ENCODE data around the gene IFNA2. TPM values are rescaled to one million over a fixed set of nuclear protein-coding genes. Genes with fewer than 3 reads are reported as not detected.
"Not testable (repeated sequence)": the region's sequence is repeated elsewhere in the genome, so short reads cannot be mapped to it uniquely, and the experiment has no call there.

The IFNA2 gene
- total RNA-seq (not detected), polyA plus RNA-seq (not detected)
- long read RNA-seq, donor 1: 0 reads
- long read RNA-seq, donor 2: 0 reads

DNA sequence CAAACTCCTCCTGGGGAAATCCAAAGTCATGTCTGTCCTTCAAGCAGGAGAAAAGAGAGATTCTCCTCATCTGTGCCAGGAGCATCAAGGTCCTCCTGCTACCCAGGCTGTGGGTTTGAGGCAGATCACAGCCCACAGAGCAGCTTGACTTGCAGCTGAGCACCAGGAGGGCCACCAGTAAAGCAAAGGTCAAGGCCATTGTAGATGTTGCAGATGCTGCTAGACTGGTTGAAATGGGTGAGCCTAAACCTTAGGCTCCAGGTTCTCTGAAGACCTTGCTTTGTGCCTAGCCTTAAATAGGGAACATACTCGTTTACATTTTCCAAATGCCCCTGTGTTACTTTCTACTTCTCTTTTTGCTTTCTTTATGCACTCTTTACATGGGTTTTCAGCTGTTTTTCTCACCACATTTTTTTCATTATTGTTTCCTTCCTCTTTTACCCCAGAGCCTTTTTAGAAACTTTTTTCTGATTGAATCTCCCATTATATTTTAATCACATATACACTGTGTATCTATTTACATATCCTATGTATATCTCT lies at the start of gene IFNA2:
Gene IFNA2, minus strand, starts transcription at position 268 of the 540 bp plus-strand sequence. Its CDS starts 69 bp downstream, at position 199.
- intact Hi-C loops (cut with DNase I): no loop called here
- H3K36me3 ChIP-seq (ENCODE audit: control insufficient read depth in 1 of 2, insufficient read depth in 2 of 2, low read length in 1 of 2): no peaks in the 10 kb centered on the region
- 65 to 74% methylated on average over 1 of the region's 1 CpG for WGBS, 2 donors
- ATAC-seq (ENCODE audit: low FRiP score): no peak
- no peak within 1 kb of the TSS for H3K4me3 ChIP-seq (ENCODE audit: low read length in 2 of 2)
- no peaks in the 10 kb centered on the region for H3K4me1 ChIP-seq (ENCODE audit: control insufficient read depth in 1 of 2, insufficient read depth in 2 of 2, low read length in 2 of 2)
- no peaks in the 10 kb centered on the region for H3K9me3 ChIP-seq (ENCODE audit: control insufficient read depth, low read length)
- H3K27ac ChIP-seq (ENCODE audit: low read depth in 1 of 2, low read length in 2 of 2): no peak within 1 kb of the TSS
- DNase-seq: no peak
- H3K27me3 ChIP-seq (ENCODE audit: control insufficient read depth in 1 of 2, insufficient read depth in 2 of 2, low read length in 1 of 2): no peaks in the 10 kb centered on the region

DNA sequence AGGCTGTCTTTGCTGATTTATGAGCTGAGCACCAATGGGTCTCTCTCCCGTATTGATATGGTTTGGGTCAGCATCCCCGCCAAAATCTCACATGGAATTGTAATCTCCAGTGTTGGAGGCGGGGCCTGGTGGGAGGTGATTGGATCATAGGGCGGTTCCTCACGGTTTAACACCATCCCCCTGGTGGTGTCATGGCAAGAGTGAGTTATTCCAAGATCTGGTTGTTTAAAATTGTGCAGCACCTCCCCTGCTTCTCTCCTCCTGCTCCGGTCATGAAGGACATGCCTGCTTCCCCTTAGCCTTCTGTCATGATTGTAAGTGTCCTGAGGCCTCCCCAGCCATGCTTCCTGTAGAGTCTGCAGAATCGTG lies 49.8 kb upstream of the IFNA2 start:
- 79 to 84% methylated on average over 7 of the region's 7 CpGs for WGBS, 2 donors

DNA sequence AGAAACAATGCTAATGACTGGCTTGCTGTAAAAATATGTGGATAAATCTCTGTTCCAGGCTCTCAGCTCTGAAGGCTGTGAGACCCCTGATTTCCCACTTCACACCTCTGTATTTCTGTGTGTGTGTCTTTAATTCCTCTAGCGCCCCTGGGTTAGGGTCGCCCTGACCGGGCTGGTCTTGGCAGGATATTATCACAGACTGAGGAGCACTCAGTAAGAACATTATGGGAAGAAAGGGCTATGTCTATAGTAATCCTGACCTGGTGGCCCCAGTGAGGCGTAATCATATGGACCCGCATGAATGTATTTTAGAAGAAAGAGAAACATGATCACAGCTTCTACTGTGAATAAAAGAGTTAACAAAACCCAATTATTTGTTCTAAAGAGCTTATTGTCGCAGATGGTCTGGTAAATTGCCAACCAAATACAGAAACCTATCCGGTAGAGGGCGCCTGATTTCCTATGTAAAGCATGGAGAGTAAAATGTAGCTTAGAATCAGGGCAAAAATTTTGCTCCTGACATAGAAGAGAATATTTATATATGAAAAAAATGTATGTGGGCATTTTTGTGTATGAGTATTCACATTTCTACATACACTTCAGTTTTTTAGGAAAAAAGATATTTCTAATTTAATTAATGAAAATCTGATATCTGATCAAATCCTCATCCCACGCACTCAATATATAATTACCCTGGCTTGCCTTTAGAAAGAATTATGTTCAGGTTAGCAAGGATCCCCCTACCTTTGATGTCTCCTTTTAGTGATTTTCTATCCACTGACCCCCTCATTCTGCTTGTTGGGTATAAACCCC lies 49.2 kb upstream of the IFNA2 start:
- Histone ChIP-seq H3K9me3 (ENCODE audit: control insufficient read depth, low read length) (peaks cover 1% of the 10 kb centered on the region), H3K27me3 (ENCODE audit: control insufficient read depth in 1 of 2, insufficient read depth in 2 of 2, low read length in 1 of 2) (no peaks in the 10 kb centered on the region), H3K36me3 (ENCODE audit: control insufficient read depth in 1 of 2, insufficient read depth in 2 of 2, low read length in 1 of 2) (no peaks in the 10 kb centered on the region), H3K27ac (ENCODE audit: low read depth in 1 of 2, low read length in 2 of 2) (no peak overlapping the region), H3K4me1 (ENCODE audit: control insufficient read depth in 1 of 2, insufficient read depth in 2 of 2, low read length in 2 of 2) (no peaks in the 10 kb centered on the region), H3K4me3 (ENCODE audit: low read length in 2 of 2) (no peak overlapping the region)
- WGBS, 2 donors: 42 to 53% methylated on average over 9 of the region's 9 CpGs
- DNase-seq: no peak
- intact Hi-C loops (cut with DNase I): no loop called here
- ATAC-seq (ENCODE audit: low FRiP score): no peak

More for the DNA sequence above, 49.8 kb upstream of the IFNA2 start:
- ATAC-seq (ENCODE audit: low FRiP score); H3K27ac ChIP-seq (ENCODE audit: low read depth in 1 of 2, low read length in 2 of 2); H3K4me1 ChIP-seq (ENCODE audit: control insufficient read depth in 1 of 2, insufficient read depth in 2 of 2, low read length in 2 of 2); H3K9me3 ChIP-seq (ENCODE audit: control insufficient read depth, low read length); DNase-seq; H3K27me3 ChIP-seq (ENCODE audit: control insufficient read depth in 1 of 2, insufficient read depth in 2 of 2, low read length in 1 of 2); H3K36me3 ChIP-seq (ENCODE audit: control insufficient read depth in 1 of 2, insufficient read depth in 2 of 2, low read length in 1 of 2); H3K4me3 ChIP-seq (ENCODE audit: low read length in 2 of 2); intact Hi-C loops (cut with DNase I): not testable (repeated sequence)

DNA sequence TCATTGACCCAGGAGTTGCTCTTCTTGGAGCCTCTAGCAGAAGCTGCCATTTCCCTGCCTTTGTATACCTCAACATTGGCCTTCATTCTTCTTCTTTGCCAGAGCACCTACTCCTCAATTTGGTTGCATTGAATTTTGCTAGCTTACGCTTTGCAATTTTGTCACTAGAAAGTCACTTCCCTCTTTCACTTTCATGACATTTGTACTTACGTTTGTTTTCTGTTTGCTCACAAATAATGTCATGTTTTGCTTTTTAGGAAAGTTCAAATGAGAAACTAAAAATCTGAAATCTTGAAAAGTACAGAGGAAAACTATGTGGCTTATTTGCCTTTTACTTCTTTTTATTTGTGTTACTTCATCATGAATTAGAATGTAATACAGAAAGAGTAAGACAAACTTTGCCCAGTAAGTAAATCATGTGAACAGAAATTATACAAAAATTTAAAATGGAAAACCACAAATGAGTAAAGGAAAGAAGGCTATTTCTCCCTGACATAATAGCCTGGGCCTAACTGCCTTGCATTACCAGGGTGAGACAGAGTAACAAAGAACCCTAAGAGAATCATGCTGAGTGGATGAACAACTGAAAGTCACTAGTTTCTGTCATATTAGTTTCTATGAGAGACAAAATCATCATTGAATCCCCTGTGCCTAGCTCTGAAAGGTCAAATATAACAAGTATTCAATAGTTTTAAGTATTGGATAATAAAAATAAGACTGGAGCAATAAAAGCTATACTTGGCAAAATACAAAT lies 47.7 kb upstream of the IFNA2 start:
- WGBS, 2 donors: 87 to 91% methylated on average over 2 of the region's 2 CpGs
- no peaks in the 10 kb centered on the region for H3K4me1 ChIP-seq (ENCODE audit: control insufficient read depth in 1 of 2, insufficient read depth in 2 of 2, low read length in 2 of 2)
- no peaks in the 10 kb centered on the region for H3K27me3 ChIP-seq (ENCODE audit: control insufficient read depth in 1 of 2, insufficient read depth in 2 of 2, low read length in 1 of 2)
- DNase-seq: no peak
- ATAC-seq (ENCODE audit: low FRiP score): no peak
- intact Hi-C loops (cut with DNase I): no loop called here
- no peak overlapping the region for H3K4me3 ChIP-seq (ENCODE audit: low read length in 2 of 2)
- H3K9me3 ChIP-seq (ENCODE audit: control insufficient read depth, low read length): peaks cover 1% of the 10 kb centered on the region
- no peaks in the 10 kb centered on the region for H3K36me3 ChIP-seq (ENCODE audit: control insufficient read depth in 1 of 2, insufficient read depth in 2 of 2, low read length in 1 of 2)
- no peak overlapping the region for H3K27ac ChIP-seq (ENCODE audit: low read depth in 1 of 2, low read length in 2 of 2)

DNA sequence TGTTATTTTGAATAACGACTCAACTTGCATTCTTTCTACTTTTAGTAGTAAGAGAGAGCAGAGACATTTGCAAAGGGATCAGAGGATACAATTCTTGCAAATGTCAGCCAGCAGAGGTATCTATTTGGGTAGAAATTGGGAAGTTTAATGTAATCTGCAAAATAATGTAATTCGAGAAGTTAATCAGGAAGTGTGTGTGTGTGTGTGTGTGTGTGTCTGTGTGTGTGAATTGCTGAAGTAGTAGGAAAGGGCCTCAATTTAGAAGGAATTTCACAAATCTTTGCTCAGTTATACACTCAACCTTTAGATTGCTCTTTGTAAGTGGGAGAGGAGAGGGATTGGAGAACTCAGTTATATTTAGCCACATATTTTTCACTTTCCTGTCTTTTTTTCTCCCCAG lies 44.0 kb upstream of the IFNA2 start:
- H3K36me3 ChIP-seq (ENCODE audit: control insufficient read depth in 1 of 2, insufficient read depth in 2 of 2, low read length in 1 of 2): no peaks in the 10 kb centered on the region
- ATAC-seq (ENCODE audit: low FRiP score) (no peak), DNase-seq (no peak)
- H3K4me3 ChIP-seq (ENCODE audit: low read length in 2 of 2): no peak overlapping the region
- H3K9me3 ChIP-seq (ENCODE audit: control insufficient read depth, low read length): peaks cover 1% of the 10 kb centered on the region
- intact Hi-C loops (cut with DNase I): no loop called here
- H3K27ac ChIP-seq (ENCODE audit: low read depth in 1 of 2, low read length in 2 of 2): no peak overlapping the region
- WGBS, 2 donors: 62 to 66% methylated on average over 2 of the region's 2 CpGs
- H3K27me3 ChIP-seq (ENCODE audit: control insufficient read depth in 1 of 2, insufficient read depth in 2 of 2, low read length in 1 of 2): no peaks in the 10 kb centered on the region
- H3K4me1 ChIP-seq (ENCODE audit: control insufficient read depth in 1 of 2, insufficient read depth in 2 of 2, low read length in 2 of 2): no peaks in the 10 kb centered on the region

DNA sequence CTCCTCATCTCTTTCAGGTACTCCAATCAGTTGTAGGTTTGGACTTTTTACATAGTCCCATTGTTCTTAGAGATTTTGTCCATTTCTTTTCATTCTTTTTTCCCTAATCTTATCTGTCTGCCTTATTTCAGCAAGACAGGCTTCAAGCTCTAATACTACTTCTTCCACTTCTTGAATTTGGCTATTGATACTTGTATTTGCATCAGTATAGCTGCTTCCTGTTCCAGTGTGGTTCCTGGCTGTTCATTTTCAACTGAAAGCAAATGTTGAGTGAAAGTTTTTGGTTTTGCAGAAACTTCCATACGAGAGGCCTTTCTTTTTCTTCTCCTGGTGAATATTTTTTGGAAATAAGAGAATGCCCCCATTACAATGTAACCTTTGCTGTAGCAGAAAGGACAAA lies 43.0 kb upstream of the IFNA2 start:
- Histone ChIP-seq H3K4me3 (ENCODE audit: low read length in 2 of 2) (no peak overlapping the region), H3K9me3 (ENCODE audit: control insufficient read depth, low read length) (peaks cover 1% of the 10 kb centered on the region), H3K27me3 (ENCODE audit: control insufficient read depth in 1 of 2, insufficient read depth in 2 of 2, low read length in 1 of 2) (no peaks in the 10 kb centered on the region), H3K36me3 (ENCODE audit: control insufficient read depth in 1 of 2, insufficient read depth in 2 of 2, low read length in 1 of 2) (no peaks in the 10 kb centered on the region), H3K4me1 (ENCODE audit: control insufficient read depth in 1 of 2, insufficient read depth in 2 of 2, low read length in 2 of 2) (no peaks in the 10 kb centered on the region), H3K27ac (ENCODE audit: low read depth in 1 of 2, low read length in 2 of 2) (no peak overlapping the region)
- DNase-seq: no peak
- intact Hi-C loops (cut with DNase I): no loop called here
- ATAC-seq (ENCODE audit: low FRiP score): no peak
- 55 to 58% methylated on average over 1 of the region's 1 CpG for WGBS, 2 donors

DNA sequence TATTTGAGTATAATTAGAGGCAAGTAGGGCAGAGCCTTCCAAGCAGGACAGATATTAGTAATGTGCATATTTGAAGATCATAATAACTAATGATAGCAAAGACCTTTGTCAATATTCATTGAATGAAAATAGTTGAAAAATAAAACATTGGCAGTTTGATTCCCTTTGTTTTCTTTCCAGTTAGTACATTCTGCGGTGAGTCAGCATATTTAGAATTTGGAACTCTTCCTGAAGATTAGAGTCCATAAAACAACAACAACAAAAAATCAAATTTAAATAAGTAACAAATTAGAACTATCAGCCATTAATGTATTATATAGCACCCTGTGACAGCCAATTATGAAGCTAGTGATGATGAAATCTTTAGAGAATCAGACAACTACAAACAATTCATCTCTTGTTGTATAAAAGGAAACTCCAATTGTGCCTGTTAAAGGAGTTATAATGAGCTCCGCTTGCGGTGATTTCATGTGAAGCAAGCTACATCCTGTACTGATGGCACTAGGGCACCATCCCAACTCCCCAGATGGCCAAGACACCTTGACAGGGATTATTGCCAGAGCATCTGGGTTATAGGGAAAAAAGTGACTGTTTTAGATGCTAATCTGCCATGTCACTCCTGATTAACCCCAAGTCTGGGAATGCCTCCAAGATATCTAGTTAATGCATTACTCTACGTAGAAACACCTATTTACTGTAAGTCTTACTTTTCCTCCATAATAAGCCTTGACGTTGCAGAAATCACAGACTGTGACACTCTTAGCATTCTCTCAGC lies 30.5 kb upstream of the IFNA2 start:
- H3K9me3 ChIP-seq (ENCODE audit: control insufficient read depth, low read length): no peaks in the 10 kb centered on the region
- H3K36me3 ChIP-seq (ENCODE audit: control insufficient read depth in 1 of 2, insufficient read depth in 2 of 2, low read length in 1 of 2): no peaks in the 10 kb centered on the region
- H3K27me3 ChIP-seq (ENCODE audit: control insufficient read depth in 1 of 2, insufficient read depth in 2 of 2, low read length in 1 of 2): no peaks in the 10 kb centered on the region
- intact Hi-C loops (cut with DNase I): no loop called here
- H3K4me3 ChIP-seq (ENCODE audit: low read length in 2 of 2): no peak overlapping the region
- no peak for ATAC-seq (ENCODE audit: low FRiP score)
- H3K4me1 ChIP-seq (ENCODE audit: control insufficient read depth in 1 of 2, insufficient read depth in 2 of 2, low read length in 2 of 2): no peaks in the 10 kb centered on the region
- DNase-seq: no peak
- 68 to 70% methylated on average over 5 of the region's 5 CpGs for WGBS, 2 donors
- no peak overlapping the region for H3K27ac ChIP-seq (ENCODE audit: low read depth in 1 of 2, low read length in 2 of 2)

DNA sequence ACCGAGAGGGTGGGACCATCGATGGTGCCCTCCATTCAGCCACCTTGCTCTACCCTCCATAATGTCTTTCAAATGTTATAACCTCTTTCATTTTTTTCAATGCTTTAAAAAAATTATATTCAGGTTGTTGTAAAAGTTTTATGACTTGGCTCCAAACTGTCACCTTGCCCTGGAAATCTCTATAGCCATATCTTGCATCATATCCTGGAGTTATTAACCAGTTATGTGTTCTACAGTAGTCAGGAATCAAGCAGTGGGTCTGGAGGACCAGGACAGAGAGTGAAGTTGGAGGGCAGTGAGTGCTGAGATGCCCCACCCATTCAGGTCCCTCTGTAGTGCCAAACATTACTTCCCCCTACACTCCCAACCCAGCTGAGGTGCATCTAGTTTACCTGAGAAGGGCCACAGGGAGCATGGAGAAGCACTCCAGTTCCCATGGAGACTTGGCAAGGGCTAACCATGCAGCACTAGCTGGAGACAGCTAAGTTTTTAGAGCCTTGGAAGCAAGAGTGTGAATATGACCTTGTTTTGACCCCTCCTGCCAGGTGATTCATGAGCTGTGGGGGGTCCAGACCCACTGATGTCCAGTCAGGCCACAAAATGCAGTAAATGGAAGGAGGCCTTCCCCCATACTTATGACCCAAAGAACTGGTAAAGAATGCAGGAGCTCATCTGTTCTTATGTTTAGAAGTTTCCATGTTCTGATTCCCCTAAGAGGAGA lies 29.2 kb upstream of the IFNA2 start:
- WGBS, 2 donors: 93 to 98% methylated on average over 2 of the region's 2 CpGs
- H3K27ac ChIP-seq (ENCODE audit: low read depth in 1 of 2, low read length in 2 of 2): no peak overlapping the region
- no peak for ATAC-seq (ENCODE audit: low FRiP score)

More for the DNA sequence above, 29.2 kb upstream of the IFNA2 start:
- Histone ChIP-seq H3K36me3 (ENCODE audit: control insufficient read depth in 1 of 2, insufficient read depth in 2 of 2, low read length in 1 of 2) (no peaks in the 10 kb centered on the region), H3K4me3 (ENCODE audit: low read length in 2 of 2) (no peak overlapping the region), H3K27me3 (ENCODE audit: control insufficient read depth in 1 of 2, insufficient read depth in 2 of 2, low read length in 1 of 2) (no peaks in the 10 kb centered on the region), H3K9me3 (ENCODE audit: control insufficient read depth, low read length) (no peaks in the 10 kb centered on the region), H3K4me1 (ENCODE audit: control insufficient read depth in 1 of 2, insufficient read depth in 2 of 2, low read length in 2 of 2) (no peaks in the 10 kb centered on the region)
- no peak for DNase-seq
- intact Hi-C loops (cut with DNase I): no loop called here

All from aorta (tissue), 5 donors.